HepG2 (cell line): ENCODE data around the gene MED23. TPM values are rescaled to one million over a fixed set of nuclear protein-coding genes. Genes with fewer than 3 reads are reported as not detected.

Experiments
- AGO1 ChIP-seq: fragments of 200-400 bp; formaldehyde crosslinking; IDR thresholded peaks from 2 replicates; pipeline ENCODE4 v1.6.1; 2017; ENCODE audit warnings: mild to moderate bottlenecking, low read depth, low read length, moderate library complexity; ENCODE audit not compliant: poor library complexity, severe bottlenecking
- GFI1 ChIP-seq: sonication (generic); formaldehyde crosslinking; IDR thresholded peaks from 2 replicates; pipeline ENCODE4 v1.5.0; 2020; ENCODE audit warnings: missing genetic modification reagents, mild to moderate bottlenecking, borderline replicate concordance
- HMGA1 ChIP-seq: sonication (generic); formaldehyde crosslinking; conservative IDR thresholded peaks from 2 replicates; pipeline ENCODE4 v1.4.0; 2020; ENCODE audit warnings: missing genetic modification reagents
- JARID2 ChIP-seq: sonication (generic); formaldehyde crosslinking; IDR thresholded peaks from 2 replicates; pipeline ENCODE4 v1.8.1; 2023; ENCODE audit warnings: missing genetic modification reagents, inconsistent platforms; ENCODE audit not compliant: insufficient replicate concordance
- JDP2 ChIP-seq: sonication (generic); formaldehyde crosslinking; IDR thresholded peaks from 2 replicates; pipeline ENCODE4 v1.8.1; 2022; ENCODE audit warnings: missing genetic modification reagents, borderline replicate concordance
- NCOR1 ChIP-seq: fragments of 200-600 bp; sonication (generic); IDR thresholded peaks from 2 replicates; pipeline ENCODE4 v1.7.0; 2017; ENCODE audit warnings: antibody characterized with exemption, low read length, borderline replicate concordance
- PAF1 ChIP-seq: IDR thresholded peaks from 2 replicates; pipeline ENCODE4 v1.6.1; 2016; ENCODE audit warnings: missing genetic modification reagents, missing compliant biosample characterization
- SMARCE1 ChIP-seq: fragments of 450-650 bp; IDR thresholded peaks from 2 replicates; pipeline ENCODE4 v1.6.1; 2017; ENCODE audit warnings: borderline replicate concordance
- STAG1 ChIP-seq: sonication (generic); formaldehyde crosslinking; IDR thresholded peaks from 2 replicates; pipeline ENCODE4 v1.4.0; 2020; ENCODE audit warnings: missing genetic modification reagents
- ZNF121 ChIP-seq: sonication (generic); formaldehyde crosslinking; IDR thresholded peaks from 2 replicates; pipeline ENCODE4 v1.5.0; 2020; ENCODE audit warnings: mild to moderate bottlenecking, missing genetic modification reagents
- ZNF264 ChIP-seq: sonication (generic); formaldehyde crosslinking; IDR thresholded peaks from 2 replicates; pipeline ENCODE4 v1.4.0; 2020; ENCODE audit warnings: missing genetic modification reagents
- ZNF501 ChIP-seq: sonication (generic); formaldehyde crosslinking; IDR thresholded peaks from 2 replicates; pipeline ENCODE4 v1.5.1; 2020; ENCODE audit warnings: mild to moderate bottlenecking, moderate library complexity, missing genetic modification reagents
- ZNF7 ChIP-seq: IDR thresholded peaks from 2 replicates; pipeline ENCODE4 v1.6.1; 2016; ENCODE audit warnings: missing biosample characterization, missing genetic modification reagents
- polyA plus RNA-seq, 8 experiments: library from polyadenylated mRNA; depleted of rRNA in 3 of 8; stranded (reverse) in 7 of 8; unstranded in 1 of 8; fragments of >200 nt; fragmentation: Illumina TruSeq in 4 of 8; extraction: Trizol in 4 of 8; gene quantifications; 2 replicates each; pipeline versions ENCODE4 v1.2.1 to v1.2.3, GENCODE V29; 2011 to 2016; ENCODE audit warnings: low read depth in 4 of 8, missing spikeins in 1 of 8, mixed read lengths in 1 of 8; ENCODE audit not compliant: insufficient read depth in 1 of 8
- total RNA-seq, 5 experiments: library from RNA; depleted of rRNA; stranded (reverse); fragments of >200 nt; fragmentation: Illumina TruSeq; extraction: Trizol; gene quantifications; 2 replicates each; pipeline ENCODE4 v1.2.3, GENCODE V29; 2016; ENCODE audit warnings: low read depth in 1 of 5
- TF ChIP-seq, protein P1 (sequence below): IDR thresholded peaks from 2 replicates; pipeline ENCODE4 v1.6.1; 2016; ENCODE audit warnings: mild to moderate bottlenecking
- TF ChIP-seq, protein P2 (sequence below): sonication (generic); formaldehyde crosslinking; IDR thresholded peaks from 2 replicates; pipeline ENCODE4 v1.4.0; 2020; ENCODE audit warnings: missing genetic modification reagents, borderline replicate concordance
- TF ChIP-seq, protein P3 (sequence below): sonication (generic); formaldehyde crosslinking; IDR thresholded peaks from 2 replicates; pipeline ENCODE4 v1.5.0; 2020; ENCODE audit warnings: missing genetic modification reagents
- TF ChIP-seq, protein P4 (sequence below): sonication (generic); formaldehyde crosslinking; IDR thresholded peaks from 2 replicates; pipeline ENCODE4 v1.4.0; 2020; ENCODE audit warnings: missing genetic modification reagents, mild to moderate bottlenecking, borderline replicate concordance
- TF ChIP-seq, protein P5 (sequence below): sonication (generic); formaldehyde crosslinking; IDR thresholded peaks from 2 replicates; pipeline ENCODE4 v1.4.0; 2020; ENCODE audit warnings: mild to moderate bottlenecking, missing genetic modification reagents

MED23 gene
- total and polyA plus RNA-seq, 2 of the 13 experiments (the other 11 are each of a cell fraction or from before 2014, with no cell fraction given), result 34.9 to 50.5 TPM

DNA sequence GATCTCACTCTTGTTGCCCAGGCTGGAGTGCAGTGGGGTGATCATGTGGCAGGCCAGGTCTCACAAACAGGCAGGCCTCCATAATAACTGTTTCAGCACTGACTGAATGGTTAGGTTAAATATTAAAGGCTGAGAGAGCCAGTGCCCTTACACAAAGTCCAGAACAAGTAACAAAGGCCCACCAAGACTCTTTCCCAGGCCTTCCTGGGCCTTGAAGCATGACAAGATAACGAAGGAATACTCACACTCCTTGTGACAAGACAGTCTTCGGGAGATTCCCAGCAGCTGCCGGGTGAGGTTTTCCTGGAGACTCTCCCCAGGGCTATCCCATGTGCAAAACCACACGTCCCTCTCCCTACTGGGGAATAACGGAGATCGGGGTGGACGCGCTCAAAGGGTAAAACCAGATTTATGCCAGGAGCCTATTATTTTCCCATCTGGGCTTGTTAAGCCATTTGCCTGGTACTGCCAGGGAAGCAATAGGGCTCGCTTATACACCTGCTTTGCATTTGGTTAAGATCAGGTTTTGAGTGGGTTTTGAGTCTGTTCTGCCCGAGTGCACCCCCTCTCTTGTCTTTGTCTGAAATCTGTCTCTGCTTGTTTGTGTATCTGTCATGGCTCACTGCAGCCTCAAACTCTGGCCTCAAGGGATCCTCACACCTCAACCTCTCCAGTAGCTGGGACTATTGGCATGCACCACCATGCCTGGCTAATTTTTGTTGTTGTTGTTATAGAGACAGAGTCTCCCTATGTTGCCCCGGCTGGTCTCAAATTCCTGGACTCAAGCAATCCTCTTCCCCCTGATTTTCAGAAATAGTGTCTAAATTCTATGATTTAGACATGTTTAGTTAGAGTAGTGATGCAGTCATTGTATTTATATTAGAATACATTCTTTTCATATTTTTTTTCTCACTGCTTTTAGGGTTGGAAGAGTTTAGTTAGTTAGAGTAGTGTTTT is 7.6 kb upstream of the MED23 start (continued):
- TF ChIP-seq, protein P1, sequence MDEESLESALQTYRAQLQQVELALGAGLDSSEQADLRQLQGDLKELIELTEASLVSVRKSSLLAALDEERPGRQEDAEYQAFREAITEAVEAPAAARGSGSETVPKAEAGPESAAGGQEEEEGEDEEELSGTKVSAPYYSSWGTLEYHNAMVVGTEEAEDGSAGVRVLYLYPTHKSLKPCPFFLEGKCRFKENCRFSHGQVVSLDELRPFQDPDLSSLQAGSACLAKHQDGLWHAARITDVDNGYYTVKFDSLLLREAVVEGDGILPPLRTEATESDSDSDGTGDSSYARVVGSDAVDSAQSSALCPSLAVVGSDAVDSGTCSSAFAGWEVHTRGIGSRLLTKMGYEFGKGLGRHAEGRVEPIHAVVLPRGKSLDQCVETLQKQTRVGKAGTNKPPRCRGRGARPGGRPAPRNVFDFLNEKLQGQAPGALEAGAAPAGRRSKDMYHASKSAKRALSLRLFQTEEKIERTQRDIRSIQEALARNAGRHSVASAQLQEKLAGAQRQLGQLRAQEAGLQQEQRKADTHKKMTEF (CRISPR knock-in tag), result peak; percentile 70
- TF ChIP-seq, protein P2, sequence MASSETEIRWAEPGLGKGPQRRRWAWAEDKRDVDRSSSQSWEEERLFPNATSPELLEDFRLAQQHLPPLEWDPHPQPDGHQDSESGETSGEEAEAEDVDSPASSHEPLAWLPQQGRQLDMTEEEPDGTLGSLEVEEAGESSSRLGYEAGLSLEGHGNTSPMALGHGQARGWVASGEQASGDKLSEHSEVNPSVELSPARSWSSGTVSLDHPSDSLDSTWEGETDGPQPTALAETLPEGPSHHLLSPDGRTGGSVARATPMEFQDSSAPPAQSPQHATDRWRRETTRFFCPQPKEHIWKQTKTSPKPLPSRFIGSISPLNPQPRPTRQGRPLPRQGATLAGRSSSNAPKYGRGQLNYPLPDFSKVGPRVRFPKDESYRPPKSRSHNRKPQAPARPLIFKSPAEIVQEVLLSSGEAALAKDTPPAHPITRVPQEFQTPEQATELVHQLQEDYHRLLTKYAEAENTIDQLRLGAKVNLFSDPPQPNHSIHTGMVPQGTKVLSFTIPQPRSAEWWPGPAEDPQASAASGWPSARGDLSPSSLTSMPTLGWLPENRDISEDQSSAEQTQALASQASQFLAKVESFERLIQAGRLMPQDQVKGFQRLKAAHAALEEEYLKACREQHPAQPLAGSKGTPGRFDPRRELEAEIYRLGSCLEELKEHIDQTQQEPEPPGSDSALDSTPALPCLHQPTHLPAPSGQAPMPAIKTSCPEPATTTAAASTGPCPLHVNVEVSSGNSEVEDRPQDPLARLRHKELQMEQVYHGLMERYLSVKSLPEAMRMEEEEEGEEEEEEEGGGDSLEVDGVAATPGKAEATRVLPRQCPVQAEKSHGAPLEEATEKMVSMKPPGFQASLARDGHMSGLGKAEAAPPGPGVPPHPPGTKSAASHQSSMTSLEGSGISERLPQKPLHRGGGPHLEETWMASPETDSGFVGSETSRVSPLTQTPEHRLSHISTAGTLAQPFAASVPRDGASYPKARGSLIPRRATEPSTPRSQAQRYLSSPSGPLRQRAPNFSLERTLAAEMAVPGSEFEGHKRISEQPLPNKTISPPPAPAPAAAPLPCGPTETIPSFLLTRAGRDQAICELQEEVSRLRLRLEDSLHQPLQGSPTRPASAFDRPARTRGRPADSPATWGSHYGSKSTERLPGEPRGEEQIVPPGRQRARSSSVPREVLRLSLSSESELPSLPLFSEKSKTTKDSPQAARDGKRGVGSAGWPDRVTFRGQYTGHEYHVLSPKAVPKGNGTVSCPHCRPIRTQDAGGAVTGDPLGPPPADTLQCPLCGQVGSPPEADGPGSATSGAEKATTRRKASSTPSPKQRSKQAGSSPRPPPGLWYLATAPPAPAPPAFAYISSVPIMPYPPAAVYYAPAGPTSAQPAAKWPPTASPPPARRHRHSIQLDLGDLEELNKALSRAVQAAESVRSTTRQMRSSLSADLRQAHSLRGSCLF (CRISPR knock-in tag), result peak; percentile 84; the same call in 1 of the 2 replicates
- TF ChIP-seq AGO1, result no peak
- TF ChIP-seq SMARCE1, result no peak
- TF ChIP-seq ZNF264 (CRISPR knock-in tag), result peak; percentile 94
- TF ChIP-seq ZNF7 (CRISPR knock-in tag), result no peak; the same call in 1 of the 2 replicates
- 0 out of 2 replicates have a peak, but pooled peaks have one; percentile 68 for TF ChIP-seq GFI1 (CRISPR knock-in tag)
- TF ChIP-seq JDP2, result no peak
- no peak for TF ChIP-seq HMGA1 (CRISPR knock-in tag)
- no peak for TF ChIP-seq PAF1 (CRISPR knock-in tag)
- TF ChIP-seq, protein P3, sequence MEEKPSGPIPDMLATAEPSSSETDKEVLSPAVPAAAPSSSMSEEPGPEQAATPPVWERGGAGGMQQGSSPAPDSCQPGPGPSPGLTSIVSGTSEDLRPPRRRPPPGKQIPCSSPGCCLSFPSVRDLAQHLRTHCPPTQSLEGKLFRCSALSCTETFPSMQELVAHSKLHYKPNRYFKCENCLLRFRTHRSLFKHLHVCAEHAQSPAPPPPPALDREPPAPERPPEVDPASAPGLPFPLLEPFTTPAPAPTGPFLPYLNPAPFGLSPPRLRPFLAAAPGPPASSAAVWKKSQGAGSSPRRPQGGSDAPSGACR (CRISPR knock-in tag), result 0 out of 2 replicates have a peak, but pooled peaks have one; percentile 39
- TF ChIP-seq NCOR1, result peak; percentile 62
- TF ChIP-seq, protein P4, sequence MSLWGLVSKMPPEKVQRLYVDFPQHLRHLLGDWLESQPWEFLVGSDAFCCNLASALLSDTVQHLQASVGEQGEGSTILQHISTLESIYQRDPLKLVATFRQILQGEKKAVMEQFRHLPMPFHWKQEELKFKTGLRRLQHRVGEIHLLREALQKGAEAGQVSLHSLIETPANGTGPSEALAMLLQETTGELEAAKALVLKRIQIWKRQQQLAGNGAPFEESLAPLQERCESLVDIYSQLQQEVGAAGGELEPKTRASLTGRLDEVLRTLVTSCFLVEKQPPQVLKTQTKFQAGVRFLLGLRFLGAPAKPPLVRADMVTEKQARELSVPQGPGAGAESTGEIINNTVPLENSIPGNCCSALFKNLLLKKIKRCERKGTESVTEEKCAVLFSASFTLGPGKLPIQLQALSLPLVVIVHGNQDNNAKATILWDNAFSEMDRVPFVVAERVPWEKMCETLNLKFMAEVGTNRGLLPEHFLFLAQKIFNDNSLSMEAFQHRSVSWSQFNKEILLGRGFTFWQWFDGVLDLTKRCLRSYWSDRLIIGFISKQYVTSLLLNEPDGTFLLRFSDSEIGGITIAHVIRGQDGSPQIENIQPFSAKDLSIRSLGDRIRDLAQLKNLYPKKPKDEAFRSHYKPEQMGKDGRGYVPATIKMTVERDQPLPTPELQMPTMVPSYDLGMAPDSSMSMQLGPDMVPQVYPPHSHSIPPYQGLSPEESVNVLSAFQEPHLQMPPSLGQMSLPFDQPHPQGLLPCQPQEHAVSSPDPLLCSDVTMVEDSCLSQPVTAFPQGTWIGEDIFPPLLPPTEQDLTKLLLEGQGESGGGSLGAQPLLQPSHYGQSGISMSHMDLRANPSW (CRISPR knock-in tag), result 0 out of 2 replicates have a peak, but pooled peaks have one; percentile 70
- peak; percentile 59 for TF ChIP-seq JARID2 (CRISPR knock-in tag)
- peak; percentile 91 for TF ChIP-seq ZNF121 (CRISPR knock-in tag)
- no peak for TF ChIP-seq STAG1
- TF ChIP-seq, protein P5, sequence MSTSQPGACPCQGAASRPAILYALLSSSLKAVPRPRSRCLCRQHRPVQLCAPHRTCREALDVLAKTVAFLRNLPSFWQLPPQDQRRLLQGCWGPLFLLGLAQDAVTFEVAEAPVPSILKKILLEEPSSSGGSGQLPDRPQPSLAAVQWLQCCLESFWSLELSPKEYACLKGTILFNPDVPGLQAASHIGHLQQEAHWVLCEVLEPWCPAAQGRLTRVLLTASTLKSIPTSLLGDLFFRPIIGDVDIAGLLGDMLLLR, result no peak
- TF ChIP-seq ZNF501 (CRISPR knock-in tag), result peak; percentile 79
